ENCODE data around the gene DNAJA1. TPM values are rescaled to one million over a fixed set of nuclear protein-coding genes. Genes with fewer than 3 reads are reported as not detected.

The DNAJA1 gene
- total RNA-seq: 25.6 and 101 TPM in 2 replicates

DNA sequence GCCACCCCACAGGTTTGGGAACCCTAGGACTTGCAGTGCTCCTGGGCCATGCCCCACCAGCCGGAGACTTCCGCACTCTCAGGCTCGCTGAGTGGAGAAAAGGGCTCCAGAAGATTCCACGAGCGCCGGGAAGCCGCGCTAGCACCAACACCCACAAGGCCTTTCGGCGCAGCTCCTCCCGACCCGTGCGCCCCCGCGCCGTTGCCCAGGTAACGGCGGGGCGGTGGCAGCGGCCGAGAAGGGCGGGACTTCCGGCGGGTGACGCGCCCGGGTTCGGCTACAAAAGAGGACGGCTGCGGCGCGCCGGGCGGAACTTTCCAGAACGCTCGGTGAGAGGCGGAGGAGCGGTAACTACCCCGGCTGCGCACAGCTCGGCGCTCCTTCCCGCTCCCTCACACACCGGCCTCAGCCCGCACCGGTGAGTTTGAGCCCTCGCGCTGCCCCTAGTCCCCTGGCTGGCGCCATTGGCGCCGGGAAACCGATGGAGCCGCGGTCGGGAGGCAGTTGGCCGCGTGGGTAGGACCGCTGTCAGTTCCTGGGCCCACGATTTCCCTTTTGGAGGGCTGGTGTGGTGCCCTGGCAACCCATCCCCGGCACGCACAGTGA is at the start of gene DNAJA1:
Gene DNAJA1, plus strand, starts transcription at position 308 of the 606 bp plus-strand sequence. CDS start 1,212 bp downstream, outside the sequence.

DNA sequence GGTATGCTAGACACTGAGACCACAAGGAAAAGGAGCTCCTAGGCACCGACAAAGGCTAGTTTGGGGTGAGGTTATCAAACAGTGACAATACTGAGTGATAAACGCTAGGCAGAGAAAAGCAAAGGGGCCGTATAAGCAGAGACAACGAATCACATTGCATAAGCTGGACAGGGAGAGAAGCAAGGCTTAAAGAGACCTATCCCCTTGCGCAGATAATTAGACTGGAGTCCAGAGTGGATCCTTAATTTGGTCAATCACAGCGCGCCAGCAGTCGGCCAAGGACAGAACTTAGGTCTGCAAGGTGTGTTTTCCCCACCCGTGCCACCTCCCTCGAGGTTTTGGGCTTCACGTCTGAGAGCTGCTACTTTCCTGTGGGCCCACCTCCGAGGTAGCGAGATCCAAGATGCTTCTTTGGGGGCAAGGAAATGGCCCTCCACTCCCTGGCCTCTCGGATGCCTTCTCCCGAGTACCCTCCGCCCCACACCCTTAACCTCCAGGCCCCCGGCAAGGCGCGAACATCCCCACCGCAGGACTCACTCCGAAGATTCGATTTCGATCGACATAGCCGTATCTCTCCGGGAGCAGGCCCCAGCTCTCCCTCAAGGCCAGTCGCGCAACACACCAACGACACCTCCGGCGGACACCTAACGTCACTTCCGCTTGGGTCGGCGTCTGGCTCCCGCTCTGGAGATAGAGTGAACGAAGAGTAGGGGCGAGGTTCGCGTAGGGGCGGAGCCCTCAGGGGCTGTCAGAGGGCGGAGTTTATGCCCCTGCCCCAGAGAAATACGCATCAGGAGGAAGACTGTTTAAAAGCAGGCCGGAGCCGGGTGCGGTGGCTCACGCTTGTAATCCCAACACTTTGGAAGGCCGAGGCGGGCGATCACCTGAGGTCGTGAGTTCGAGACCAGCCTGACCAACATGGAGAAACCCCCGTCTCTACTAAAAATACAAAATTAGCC is 51.3 kb downstream of the DNAJA1 start, which contains the start of gene SMU1:
Gene SMU1, minus strand, starts transcription at position 629 of the 959 bp plus-strand sequence. Its CDS starts 66 bp downstream, at position 563.

Other genes starting within 250 kb of the DNAJA1 start
- not detected in 2 replicates for gene TMEM215, start 241.7 kb upstream of the DNAJA1 start, total RNA-seq
- 63.0 and 83.0 TPM in 2 replicates for gene APTX, start 23.6 kb upstream of the DNAJA1 start, total RNA-seq
- 35.9 and 38.0 TPM in 2 replicates for gene SMU1, start 51.4 kb downstream of the DNAJA1 start, total RNA-seq
- 38.6 and 116 TPM in 2 replicates for gene B4GALT1, start 142.1 kb downstream of the DNAJA1 start, total RNA-seq
- gene SPINK4, start 214.9 kb downstream of the DNAJA1 start, total RNA-seq: not detected in 2 replicates
- gene BAG1, start 239.4 kb downstream of the DNAJA1 start, total RNA-seq: 49.8 and 53.7 TPM in 2 replicates
- 130 and 151 TPM in 2 replicates for gene CHMP5, start 239.8 kb downstream of the DNAJA1 start, total RNA-seq

All from nasal cavity respiratory epithelium epithelial cell of viscerocranial mucosa (primary cell).